HG03575 (cell line): Measurements from ENCODE around the gene ZBED4.

Experiments used
- ATAC-seq: cut with Tn5 transposase; IDR thresholded peaks from one replicate; pipeline ENCODE4 v1.9.1; 2021; ENCODE audit not compliant: unreplicated experiment, insufficient number of reproducible peaks, low FRiP score; ENCODE audit errors: extremely low read depth

Gene ZBED4

GRCh38 chr22:49911881-49912625 is 58.4 kb downstream of the ZBED4 start:
- no peak for ATAC-seq

- ATAC-seq = no peak
Measured at GRCh38 chr22:49913026-49913425, 59.4 kb downstream of the ZBED4 start.

DNA sequence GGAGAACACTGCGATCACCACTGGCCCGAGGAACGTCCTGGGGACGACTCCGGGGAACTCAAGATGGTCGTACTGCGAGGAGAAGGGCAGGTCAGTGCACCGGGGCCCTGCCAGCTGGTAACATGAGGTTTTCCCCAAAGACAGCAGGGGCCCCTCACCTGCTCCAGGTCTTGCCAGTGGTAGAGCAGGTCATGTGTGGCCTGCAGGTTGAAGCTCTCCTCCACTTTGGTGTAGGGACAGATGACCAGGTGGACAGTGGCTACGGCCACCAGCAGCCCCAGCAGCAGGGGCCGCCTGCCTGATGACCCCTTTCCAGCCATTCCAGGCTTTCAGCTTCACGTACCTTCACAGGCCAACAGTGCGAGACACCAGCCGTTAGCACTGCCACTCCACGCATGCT is 59.8 kb downstream of the ZBED4 start:
- ATAC-seq = no peak

DNA sequence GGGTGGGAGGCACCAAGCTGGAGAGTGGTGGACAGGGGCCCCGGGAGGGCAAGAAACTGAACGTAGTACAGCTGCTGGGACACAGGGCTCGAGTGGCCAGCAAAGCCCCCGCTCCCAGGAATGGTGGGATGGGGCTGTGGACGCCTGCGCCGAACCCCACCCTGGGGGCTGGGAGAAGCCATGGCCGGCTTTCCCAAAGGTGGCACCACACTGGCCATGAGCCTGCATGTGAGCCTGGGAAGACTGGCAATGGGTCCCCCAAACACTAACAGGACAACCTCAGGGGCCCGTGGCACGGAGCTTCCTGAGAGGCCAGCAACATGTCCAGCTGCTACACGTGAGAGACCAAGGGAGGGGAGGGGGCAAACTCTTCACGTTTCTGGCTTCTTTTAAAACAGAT is 60.6 kb downstream of the ZBED4 start:
- ATAC-seq = no peak

GRCh38 chr22:49915610-49916009 is 62.0 kb downstream of the ZBED4 start:
- ATAC-seq = no peak

DNA sequence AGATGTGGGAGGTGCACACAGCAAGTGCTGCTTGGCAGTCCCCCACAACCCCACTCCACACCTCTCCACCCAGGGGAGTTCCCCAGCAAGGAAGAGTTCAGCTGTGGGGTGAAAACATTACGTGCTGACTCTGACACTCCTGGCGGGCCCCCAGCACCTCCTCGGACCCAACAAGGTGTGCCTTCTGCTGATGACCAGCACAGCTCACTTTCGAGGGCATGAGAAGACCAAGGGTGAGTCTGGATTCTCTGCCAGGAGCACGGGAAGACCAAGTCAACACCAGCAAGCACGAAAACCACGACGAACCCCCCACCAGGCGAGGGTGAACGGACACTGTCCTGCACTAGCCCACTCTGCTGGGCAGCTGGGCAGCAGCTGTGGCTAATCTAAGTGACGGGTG is 63.2 kb downstream of the ZBED4 start:
- ATAC-seq = no peak

DNA sequence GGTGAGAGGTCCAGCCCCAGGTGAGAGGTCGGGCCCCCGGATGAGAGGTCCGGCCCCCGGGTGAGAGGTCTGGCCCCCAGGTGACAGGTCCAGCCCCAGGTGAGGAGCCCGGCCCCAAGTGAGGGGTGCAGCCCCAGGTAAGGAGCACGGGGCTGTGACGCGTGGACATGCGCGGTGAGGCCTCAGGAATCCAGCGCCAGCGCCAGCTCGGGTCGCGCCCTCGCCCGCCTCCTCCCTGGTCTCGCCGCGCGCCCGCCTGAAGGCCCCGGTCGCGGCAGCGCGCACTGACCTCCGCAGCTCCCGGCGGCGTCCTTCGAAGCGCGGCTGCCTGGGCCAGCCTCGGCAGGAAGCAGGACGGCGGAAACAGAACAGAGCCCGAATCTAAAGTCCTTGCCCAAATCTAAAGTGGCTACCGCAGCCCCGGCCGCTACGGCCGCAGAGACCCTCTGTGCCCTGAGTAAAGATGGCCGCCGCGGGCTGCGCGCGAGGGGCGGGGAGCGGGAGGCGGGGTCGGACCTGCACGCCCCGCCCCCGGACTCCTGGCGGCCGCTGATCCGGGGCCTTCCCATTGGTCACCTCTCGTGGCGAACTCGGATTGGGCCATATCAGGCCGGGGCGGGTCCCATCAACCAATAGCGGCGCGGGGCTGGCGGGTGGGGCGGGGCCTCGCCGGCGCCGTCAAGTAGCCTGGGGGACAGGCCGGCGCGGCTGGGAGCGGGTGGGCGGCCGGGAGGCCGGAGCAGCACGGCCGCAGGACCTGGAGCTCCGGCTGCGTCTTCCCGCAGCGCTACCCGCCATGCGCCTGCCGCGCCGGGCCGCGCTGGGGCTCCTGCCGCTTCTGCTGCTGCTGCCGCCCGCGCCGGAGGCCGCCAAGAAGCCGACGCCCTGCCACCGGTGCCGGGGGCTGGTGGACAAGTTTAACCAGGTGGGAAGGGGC is 64.6 kb downstream of the ZBED4 start, which contains the start of the genes ALG12 and CRELD2:
Gene ALG12 (minus strand): TSS at position 465 of the 937 bp plus-strand sequence. CDS start 4,673 bp downstream, outside the sequence.
Gene CRELD2 (plus strand): TSS at position 661 of the 937 bp plus-strand sequence. CDS start 136 bp downstream, at position 797.
- ATAC-seq = no peak

DNA sequence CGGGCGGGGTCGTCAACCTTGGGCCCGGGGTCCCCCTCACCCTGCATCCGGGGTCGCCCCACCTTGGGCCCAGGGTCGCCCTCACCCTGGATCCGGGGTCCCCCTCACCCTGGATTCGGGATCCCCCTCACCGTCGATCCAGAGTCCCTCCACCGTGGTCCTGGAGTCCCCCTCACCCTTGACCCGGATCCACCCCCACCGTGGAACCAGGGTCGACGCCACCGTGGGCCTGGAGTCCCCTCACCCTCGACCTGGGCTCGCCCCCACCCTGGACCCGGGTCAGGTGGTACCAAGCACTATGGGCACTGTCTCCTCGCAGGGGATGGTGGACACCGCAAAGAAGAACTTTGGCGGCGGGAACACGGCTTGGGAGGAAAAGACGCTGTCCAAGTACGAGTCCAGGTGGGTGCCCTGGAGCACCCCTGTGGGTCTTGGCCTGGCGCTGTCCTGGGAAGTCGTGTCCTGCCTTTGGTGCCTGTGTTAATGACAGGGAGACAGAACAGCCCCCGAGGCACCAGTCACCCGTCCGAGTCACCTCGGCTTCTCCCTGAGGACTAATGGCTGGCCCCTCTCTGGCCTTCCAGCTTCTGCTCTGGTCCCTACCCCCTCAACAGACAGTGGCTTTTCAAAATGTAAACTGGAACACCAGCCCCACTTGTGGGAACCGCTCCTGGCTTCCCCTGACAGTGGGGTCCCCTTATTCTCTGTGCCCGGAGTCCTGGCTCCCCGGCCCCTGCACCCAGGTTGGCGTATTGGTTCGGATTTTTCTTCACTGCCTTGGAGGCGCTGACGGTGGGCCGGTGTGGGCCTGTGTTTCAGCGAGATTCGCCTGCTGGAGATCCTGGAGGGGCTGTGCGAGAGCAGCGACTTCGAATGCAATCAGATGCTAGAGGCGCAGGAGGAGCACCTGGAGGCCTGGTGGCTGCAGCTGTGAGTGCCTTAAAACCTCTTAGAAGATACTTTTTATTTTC is 65.6 kb downstream of the ZBED4 start:
- no peak for ATAC-seq

- ATAC-seq = no peak
Measured at GRCh38 chr22:49920859-49921258, 67.2 kb downstream of the ZBED4 start.

DNA sequence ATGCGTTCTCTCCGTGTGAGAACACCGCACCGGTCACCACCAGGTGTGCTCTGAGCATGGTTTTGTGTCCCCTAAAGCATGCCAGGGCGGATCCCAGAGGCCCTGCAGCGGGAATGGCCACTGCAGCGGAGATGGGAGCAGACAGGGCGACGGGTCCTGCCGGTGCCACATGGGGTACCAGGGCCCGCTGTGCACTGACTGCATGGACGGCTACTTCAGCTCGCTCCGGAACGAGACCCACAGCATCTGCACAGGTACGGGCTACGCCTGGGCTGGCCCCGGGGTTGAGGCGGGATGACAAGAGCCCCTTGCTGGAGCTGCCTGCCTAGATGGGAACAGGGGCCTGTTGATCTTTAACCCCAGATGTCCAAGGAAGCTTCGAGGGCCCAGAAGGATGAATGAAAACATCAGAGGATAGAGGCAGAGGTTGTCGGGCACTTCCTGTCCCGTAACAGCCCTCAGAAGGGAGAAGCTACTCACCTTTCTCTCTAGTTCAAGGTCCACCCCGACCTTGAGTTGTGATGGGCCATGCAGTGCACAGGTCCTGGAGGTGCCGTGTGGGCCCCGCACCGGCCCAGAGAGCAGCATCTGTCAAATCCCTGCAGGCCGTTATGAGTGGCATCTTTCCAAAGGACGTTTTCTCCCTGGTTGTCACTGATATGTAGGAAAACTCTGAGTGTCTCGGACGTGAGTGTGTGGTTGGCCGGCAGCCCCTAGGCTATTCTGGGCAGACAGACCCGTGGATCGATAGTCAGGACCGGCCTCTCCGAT is 68.0 kb downstream of the ZBED4 start:
- no peak for ATAC-seq

- ATAC-seq = no peak
Measured at GRCh38 chr22:49922484-49922883, 68.8 kb downstream of the ZBED4 start.

DNA sequence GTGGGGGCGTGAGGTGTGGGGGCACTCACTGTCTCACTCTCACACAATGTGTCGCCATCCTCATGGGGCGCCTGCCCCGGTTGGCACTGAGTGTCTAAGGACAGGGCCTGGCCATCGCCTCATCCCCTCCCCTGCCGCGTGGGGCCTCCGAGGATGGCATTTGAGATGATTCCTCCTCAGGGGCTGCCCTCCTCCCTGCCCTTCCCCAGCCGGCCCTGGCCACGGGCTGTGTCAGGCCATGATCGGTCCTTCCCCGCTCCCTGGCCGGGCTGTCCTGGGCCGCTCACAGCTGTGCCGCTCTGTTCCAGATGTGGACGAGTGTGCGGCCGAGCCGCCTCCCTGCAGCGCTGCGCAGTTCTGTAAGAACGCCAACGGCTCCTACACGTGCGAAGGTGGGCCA is 69.3 kb downstream of the ZBED4 start:
- no peak for ATAC-seq

GRCh38 chr22:49923445-49923844 is 69.8 kb downstream of the ZBED4 start:
- ATAC-seq = no peak

DNA sequence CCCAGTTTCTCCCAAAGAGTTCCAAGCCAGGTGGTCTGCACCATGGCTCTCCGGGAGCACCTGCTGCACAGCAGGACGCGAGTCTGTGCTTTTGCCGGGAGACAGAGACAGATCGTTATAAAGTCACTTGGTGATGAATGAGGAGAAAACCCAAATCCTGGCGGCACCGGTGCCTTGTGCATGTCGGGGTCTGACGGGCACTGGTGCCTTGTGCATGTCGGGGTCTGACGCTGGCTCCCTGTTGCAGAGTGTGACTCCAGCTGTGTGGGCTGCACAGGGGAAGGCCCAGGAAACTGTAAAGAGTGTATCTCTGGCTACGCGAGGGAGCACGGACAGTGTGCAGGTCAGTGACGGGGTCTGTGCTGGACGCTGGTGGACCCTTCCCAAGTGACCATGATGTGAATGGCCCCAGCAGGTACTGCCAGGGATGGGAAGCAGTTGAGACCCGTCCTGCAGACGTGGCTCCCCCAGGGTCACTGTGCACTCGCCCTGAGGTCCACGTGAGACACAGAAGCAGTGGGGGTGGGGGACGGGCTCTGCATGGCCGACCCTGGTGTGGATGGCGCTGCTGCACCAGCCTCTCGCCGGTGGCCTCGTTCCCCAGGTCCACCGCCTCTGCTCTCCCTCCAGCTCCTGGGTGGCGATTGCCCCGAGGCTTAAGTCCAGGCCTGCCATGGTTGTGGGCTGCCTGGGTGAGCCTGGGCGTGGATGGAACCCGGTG is 70.6 kb downstream of the ZBED4 start:
- ATAC-seq = no peak

DNA sequence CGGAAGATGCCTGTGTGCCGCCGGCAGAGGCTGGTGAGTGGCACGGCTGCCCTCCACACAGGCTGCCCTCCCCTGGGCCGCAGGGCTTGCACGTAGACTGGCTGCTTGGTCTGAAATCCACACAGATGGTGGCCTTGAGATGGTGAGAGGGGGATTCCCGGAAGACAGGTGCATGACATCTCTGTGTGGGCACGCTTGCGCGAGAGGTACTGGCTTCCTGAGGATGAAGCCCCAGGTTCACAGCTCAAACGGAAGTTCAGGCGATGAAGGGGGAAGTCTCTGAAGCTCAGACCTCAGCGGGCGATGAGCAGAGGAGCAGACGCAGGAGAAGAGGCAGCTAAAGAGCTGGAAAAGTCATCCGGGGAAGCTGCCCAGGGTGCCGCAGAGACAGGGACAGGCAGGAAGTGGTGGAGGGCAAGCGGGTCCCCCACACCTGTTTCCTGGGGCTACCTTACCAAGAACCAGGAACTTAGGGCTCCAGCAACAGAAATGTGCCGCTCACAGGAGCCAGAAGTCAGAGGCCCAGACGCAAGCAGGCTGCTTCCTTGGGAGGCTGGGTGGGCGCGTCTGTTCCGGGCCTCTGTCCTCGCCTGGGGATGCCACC is 72.0 kb downstream of the ZBED4 start:
- no peak for ATAC-seq

- no peak for ATAC-seq
Measured at GRCh38 chr22:49926916-49927315, 73.3 kb downstream of the ZBED4 start.

DNA sequence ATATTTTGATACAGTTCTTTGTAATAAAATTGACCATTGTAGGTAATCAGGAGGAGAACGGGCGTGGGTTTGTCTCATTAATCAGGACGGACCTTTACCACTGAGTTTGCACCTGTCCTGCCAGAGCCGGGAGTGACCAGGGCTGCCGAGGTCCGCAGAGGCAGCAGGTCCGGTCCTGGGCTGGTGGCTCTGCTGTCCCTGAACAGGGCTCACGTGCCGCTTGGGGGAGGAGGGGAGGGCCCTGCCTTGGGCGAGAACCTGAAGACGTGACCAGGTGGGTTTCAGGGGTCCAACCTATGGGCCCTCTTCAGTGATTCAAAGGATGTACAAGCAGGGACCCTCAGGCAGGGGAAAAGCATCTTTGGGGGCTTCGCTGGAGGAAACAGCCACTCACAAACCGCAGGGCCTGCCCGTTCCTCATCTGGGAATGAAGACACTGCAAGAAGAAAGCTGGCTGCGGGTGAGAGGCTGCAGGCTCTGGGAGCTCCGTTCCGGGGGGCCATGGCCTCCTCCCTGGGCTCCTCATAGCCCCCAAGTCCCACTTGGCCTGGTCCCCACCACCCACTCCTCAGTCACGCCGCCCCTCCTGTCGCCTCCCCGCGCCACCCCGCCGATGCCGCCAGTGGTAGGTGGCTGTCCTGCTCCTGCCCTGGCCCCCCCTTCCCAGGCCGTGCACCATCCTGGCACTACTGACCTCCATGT is 74.0 kb downstream of the ZBED4 start:
- ATAC-seq = no peak
